GM23338 (cell line): ENCODE measurements around the gene ZSCAN26. TPM values are rescaled to one million over a fixed set of nuclear protein-coding genes. Genes with fewer than 3 reads are reported as not detected.

Source experiments
- ATAC-seq: fragments of 200-7000 bp; cut with Tn5 transposase; 3 replicates; pipeline ENCODE4 v1.9.1; 2020
- DNase-seq: peaks from one replicate; pipeline ENCODE4 v3.0.0-alpha.2; 2015; ENCODE audit warnings: low spot score
- H2AFZ ChIP-seq: fragments of 200-600 bp; sonication (generic); 2 replicates; pipeline ENCODE4 v1.8.0; 2016; ENCODE audit warnings: antibody characterized with exemption, mild to moderate bottlenecking, moderate library complexity
- H3F3A ChIP-seq: fragments of 200-600 bp; sonication (generic); replicated peaks from 2 replicates; pipeline ENCODE4 v1.8.0; 2017; ENCODE audit warnings: antibody characterized with exemption, mixed run types, low read depth
- H3K27ac ChIP-seq: fragments of 200-600 bp; sonication (generic); 2 replicates; pipeline ENCODE4 v1.6.1; 2016; ENCODE audit warnings: low read depth
- H3K27me3 ChIP-seq: fragments of 200-600 bp; sonication (generic); 2 replicates; pipeline ENCODE4 v1.8.0; 2016; ENCODE audit warnings: mild to moderate bottlenecking, mixed run types, moderate library complexity; ENCODE audit not compliant: insufficient read depth
- H3K36me3 ChIP-seq: fragments of 200-600 bp; sonication (generic); 2 replicates; pipeline ENCODE4 v1.8.0; 2016; ENCODE audit warnings: mild to moderate bottlenecking; ENCODE audit not compliant: insufficient read depth
- H3K4me1 ChIP-seq: fragments of 200-600 bp; sonication (generic); 2 replicates; pipeline ENCODE4 v1.8.0; 2016; ENCODE audit warnings: mild to moderate bottlenecking, moderate library complexity; ENCODE audit not compliant: insufficient read depth
- H3K4me2 ChIP-seq: fragments of 200-600 bp; sonication (generic); 2 replicates; pipeline ENCODE4 v1.7.1; 2017; ENCODE audit warnings: mixed run types
- H3K4me3 ChIP-seq: fragments of 200-600 bp; sonication (generic); 2 replicates; pipeline ENCODE4 v1.6.1; 2016; ENCODE audit warnings: mixed run types
- H3K79me2 ChIP-seq: fragments of 200-600 bp; sonication (generic); replicated peaks from 2 replicates; pipeline ENCODE4 v1.8.0; 2017; ENCODE audit warnings: mild to moderate bottlenecking; ENCODE audit not compliant: insufficient read depth
- H3K9me2 ChIP-seq: fragments of 200-600 bp; sonication (generic); 2 replicates; pipeline ENCODE4 v1.8.0; 2017; ENCODE audit not compliant: insufficient read depth
- H4K20me1 ChIP-seq: fragments of 200-600 bp; sonication (generic); replicated peaks from 2 replicates; pipeline ENCODE4 v1.8.0; 2017; ENCODE audit warnings: mild to moderate bottlenecking; ENCODE audit not compliant: insufficient read depth
- H3K27ac Mint-ChIP-seq: 2 replicates; pipeline ENCODE4 v1.8.0; 2020; ENCODE audit warnings: inconsistent platforms, mild to moderate bottlenecking, moderate library complexity, mixed read lengths
- H3K27me3 Mint-ChIP-seq: 3 replicates; pipeline ENCODE4 v1.8.0; 2022; ENCODE audit warnings: low read depth, mild to moderate bottlenecking, moderate library complexity, mixed read lengths, inconsistent platforms; ENCODE audit not compliant: insufficient read depth, poor library complexity
- H3K36me3 Mint-ChIP-seq: 3 replicates; pipeline ENCODE4 v1.8.0; 2021; ENCODE audit warnings: low read depth, mild to moderate bottlenecking, inconsistent platforms, moderate library complexity, mixed read lengths
- H3K4me1 Mint-ChIP-seq: 3 replicates; pipeline ENCODE4 v1.8.0; 2020; ENCODE audit warnings: mild to moderate bottlenecking, inconsistent platforms, mixed read lengths
- H3K4me3 Mint-ChIP-seq: 3 replicates; pipeline ENCODE4 v1.8.0; 2021; ENCODE audit warnings: moderate library complexity, mild to moderate bottlenecking, inconsistent platforms, mixed read lengths
- H3K9me3 Mint-ChIP-seq: 3 replicates; pipeline ENCODE4 v1.8.0; 2020; ENCODE audit warnings: moderate library complexity, mild to moderate bottlenecking, inconsistent platforms, mixed read lengths
- JUNB ChIP-seq: IDR thresholded peaks from one replicate; pipeline ENCODE4 v1.6.1; 2016; ENCODE audit warnings: antibody characterized with exemption; ENCODE audit not compliant: unreplicated experiment
- NANOG ChIP-seq: IDR thresholded peaks from 2 replicates; pipeline ENCODE4 v1.6.1; 2016; ENCODE audit warnings: antibody characterized with exemption, borderline replicate concordance
- ZNF331 ChIP-seq: fragments of 250-450 bp; sonication (Bioruptor Pico); IDR thresholded peaks from 2 replicates; pipeline ENCODE4 v1.5.0; 2020; ENCODE audit warnings: low read depth, mild to moderate bottlenecking, moderate library complexity
- polyA plus RNA-seq: library from polyadenylated mRNA; unstranded; fragments of >200 nt; fragmentation: Nextera tagmentation; extraction: Ambion mirVana; gene quantifications from 2 replicates; pipeline ENCODE4 v1.2.1, GENCODE V29; 2016
- total RNA-seq: library from RNA; depleted of rRNA; stranded (reverse); fragments of >200 nt; shearing (Covaris generic); gene quantifications from 2 replicates; pipeline ENCODE4 v1.2.3, GENCODE V29; 2014
- TF ChIP-seq, protein P1 (sequence below): IDR thresholded peaks from 2 replicates; pipeline ENCODE4 v1.6.1; 2016; ENCODE audit warnings: antibody characterized with exemption
- TF ChIP-seq, protein P2 (sequence below): fragments of 250-450 bp; sonication (Bioruptor Pico); IDR thresholded peaks from 2 replicates; pipeline ENCODE4 v1.5.0; 2020; ENCODE audit warnings: mild to moderate bottlenecking, moderate library complexity

The ZSCAN26 gene
- total and polyA plus RNA-seq, 2 experiments from 2014 or later: 6.5 to 10.2 TPM

DNA sequence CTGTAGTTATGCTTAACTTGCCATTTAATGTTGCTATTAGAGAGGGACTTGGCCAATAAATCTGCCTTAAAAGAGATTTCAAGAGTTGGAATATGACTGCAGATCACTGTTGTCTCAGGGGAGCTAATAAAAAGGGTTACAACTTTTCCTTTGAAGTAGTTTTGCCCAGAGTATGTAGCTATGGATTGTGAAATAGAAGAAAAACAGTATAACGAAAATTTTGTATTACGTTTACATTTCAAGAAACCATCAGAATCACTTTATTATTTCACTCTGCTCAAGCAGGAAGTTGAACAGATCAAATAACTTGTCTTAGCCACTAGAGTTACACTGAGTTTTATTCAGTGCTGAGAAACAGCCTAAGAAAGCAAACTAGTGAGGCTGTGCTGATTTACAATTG is 3.0 kb upstream of the ZSCAN26 start (continued):
- TF ChIP-seq, protein P1, sequence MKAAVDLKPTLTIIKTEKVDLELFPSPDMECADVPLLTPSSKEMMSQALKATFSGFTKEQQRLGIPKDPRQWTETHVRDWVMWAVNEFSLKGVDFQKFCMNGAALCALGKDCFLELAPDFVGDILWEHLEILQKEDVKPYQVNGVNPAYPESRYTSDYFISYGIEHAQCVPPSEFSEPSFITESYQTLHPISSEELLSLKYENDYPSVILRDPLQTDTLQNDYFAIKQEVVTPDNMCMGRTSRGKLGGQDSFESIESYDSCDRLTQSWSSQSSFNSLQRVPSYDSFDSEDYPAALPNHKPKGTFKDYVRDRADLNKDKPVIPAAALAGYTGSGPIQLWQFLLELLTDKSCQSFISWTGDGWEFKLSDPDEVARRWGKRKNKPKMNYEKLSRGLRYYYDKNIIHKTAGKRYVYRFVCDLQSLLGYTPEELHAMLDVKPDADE: no peak
- TF ChIP-seq JUNB: no peak
- TF ChIP-seq, protein P2, sequence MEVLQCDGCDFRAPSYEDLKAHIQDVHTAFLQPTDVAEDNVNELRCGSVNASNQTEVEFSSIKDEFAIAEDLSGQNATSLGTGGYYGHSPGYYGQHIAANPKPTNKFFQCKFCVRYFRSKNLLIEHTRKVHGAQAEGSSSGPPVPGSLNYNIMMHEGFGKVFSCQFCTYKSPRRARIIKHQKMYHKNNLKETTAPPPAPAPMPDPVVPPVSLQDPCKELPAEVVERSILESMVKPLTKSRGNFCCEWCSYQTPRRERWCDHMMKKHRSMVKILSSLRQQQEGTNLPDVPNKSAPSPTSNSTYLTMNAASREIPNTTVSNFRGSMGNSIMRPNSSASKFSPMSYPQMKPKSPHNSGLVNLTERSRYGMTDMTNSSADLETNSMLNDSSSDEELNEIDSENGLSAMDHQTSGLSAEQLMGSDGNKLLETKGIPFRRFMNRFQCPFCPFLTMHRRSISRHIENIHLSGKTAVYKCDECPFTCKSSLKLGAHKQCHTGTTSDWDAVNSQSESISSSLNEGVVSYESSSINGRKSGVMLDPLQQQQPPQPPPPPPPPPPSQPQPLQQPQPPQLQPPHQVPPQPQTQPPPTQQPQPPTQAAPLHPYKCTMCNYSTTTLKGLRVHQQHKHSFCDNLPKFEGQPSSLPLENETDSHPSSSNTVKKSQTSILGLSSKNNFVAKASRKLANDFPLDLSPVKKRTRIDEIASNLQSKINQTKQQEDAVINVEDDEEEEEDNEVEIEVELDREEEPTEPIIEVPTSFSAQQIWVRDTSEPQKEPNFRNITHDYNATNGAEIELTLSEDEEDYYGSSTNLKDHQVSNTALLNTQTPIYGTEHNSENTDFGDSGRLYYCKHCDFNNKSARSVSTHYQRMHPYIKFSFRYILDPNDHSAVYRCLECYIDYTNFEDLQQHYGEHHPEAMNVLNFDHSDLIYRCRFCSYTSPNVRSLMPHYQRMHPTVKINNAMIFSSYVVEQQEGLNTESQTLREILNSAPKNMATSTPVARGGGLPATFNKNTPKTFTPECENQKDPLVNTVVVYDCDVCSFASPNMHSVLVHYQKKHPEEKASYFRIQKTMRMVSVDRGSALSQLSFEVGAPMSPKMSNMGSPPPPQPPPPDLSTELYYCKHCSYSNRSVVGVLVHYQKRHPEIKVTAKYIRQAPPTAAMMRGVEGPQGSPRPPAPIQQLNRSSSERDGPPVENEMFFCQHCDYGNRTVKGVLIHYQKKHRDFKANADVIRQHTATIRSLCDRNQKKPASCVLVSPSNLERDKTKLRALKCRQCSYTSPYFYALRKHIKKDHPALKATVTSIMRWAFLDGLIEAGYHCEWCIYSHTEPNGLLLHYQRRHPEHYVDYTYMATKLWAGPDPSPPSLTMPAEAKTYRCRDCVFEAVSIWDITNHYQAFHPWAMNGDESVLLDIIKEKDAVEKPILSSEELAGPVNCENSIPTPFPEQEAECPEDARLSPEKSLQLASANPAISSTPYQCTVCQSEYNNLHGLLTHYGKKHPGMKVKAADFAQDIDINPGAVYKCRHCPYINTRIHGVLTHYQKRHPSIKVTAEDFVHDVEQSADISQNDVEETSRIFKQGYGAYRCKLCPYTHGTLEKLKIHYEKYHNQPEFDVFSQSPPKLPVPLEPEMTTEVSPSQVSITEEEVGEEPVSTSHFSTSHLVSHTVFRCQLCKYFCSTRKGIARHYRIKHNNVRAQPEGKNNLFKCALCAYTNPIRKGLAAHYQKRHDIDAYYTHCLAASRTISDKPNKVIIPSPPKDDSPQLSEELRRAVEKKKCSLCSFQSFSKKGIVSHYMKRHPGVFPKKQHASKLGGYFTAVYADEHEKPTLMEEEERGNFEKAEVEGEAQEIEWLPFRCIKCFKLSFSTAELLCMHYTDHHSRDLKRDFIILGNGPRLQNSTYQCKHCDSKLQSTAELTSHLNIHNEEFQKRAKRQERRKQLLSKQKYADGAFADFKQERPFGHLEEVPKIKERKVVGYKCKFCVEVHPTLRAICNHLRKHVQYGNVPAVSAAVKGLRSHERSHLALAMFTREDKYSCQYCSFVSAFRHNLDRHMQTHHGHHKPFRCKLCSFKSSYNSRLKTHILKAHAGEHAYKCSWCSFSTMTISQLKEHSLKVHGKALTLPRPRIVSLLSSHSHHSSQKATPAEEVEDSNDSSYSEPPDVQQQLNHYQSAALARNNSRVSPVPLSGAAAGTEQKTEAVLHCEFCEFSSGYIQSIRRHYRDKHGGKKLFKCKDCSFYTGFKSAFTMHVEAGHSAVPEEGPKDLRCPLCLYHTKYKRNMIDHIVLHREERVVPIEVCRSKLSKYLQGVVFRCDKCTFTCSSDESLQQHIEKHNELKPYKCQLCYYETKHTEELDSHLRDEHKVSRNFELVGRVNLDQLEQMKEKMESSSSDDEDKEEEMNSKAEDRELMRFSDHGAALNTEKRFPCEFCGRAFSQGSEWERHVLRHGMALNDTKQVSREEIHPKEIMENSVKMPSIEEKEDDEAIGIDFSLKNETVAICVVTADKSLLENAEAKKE (CRISPR knock-in tag): no peak

DNA sequence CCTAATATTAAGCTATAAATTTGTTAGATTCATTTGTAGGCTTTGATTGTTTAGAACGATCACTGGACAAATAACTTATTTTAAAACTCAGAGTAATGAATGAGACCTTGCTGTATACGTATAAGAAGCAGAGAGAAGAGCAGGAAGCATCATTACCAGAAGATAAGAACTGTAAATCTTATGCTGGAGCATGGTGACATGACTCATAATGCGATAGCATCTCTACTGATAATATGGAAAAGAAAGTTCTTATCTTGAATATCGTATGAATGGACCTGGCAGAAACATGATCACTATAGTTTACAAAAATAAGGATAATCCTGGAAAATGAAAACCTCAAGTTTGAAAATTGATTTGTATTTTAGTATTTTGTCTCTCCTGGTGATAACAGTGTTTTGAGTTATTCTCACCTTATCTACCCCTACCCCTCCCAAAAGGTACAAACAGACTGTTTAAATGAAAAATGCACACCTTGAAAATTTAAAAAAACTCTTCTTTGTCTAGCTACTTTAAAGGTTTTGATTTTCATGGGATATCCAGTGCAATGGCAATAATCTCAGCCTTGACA is 2.0 kb upstream of the ZSCAN26 start:
- Mint-ChIP-seq H3K27ac (no peak overlapping the region), H3K27me3 (peaks cover 5% of the 10 kb centered on the region), H3K4me1 (no peaks in the 10 kb centered on the region; the same call in 1 of the 3 replicates), H3K9me3 (no peaks in the 10 kb centered on the region; the same call in 2 of the 3 replicates), H3K4me3 (no peak overlapping the region), H3K36me3 (no peaks in the 10 kb centered on the region)
- Histone ChIP-seq H3K4me3 (no peak overlapping the region), H3K36me3 (no peaks in the 10 kb centered on the region), H3F3A (peaks cover 3% of the 10 kb centered on the region; the same call in 1 of the 2 replicates), H3K27me3 (peaks cover 42% of the 10 kb centered on the region), H3K4me2 (no peak overlapping the region), H3K79me2 (peaks cover 21% of the 10 kb centered on the region), H3K4me1 (no peaks in the 10 kb centered on the region), H2AFZ (no peak overlapping the region), H4K20me1 (no peaks in the 10 kb centered on the region), H3K27ac (no peak overlapping the region), H3K9me2 (no peaks in the 10 kb centered on the region)
- ATAC-seq (no peak), DNase-seq (no peak)
- TF ChIP-seq, protein P1: no peak
- TF ChIP-seq, protein P2 (CRISPR knock-in tag): no peak
- TF ChIP-seq NANOG (no peak), ZNF331 (CRISPR knock-in tag) (no peak)
